Activated CD4-positive, alpha-beta memory T cell treated with anti-CD3 and anti-CD28 coated beads for 36 hours (primary cell): ENCODE measurements around the gene CRB2. TPM values are rescaled to one million over a fixed set of nuclear protein-coding genes. Genes with fewer than 3 reads are reported as not detected.

Experiments used
- CTCF ChIA-PET: fragments of 350-600 bp; sonication (Branson Sonifier 250); formaldehyde crosslinking; loops from one replicate; lab custom pipeline; 2021; ENCODE audit warnings: antibody characterized with exemption, inconsistent platforms; lab: Charles Lee
- POLR2A ChIA-PET: fragments of 350-600 bp; sonication (Branson Sonifier 250); formaldehyde crosslinking; loops from one replicate; lab custom pipeline; 2021; ENCODE audit warnings: antibody characterized with exemption; lab: Charles Lee
- DNase-seq: peaks from one replicate; pipeline ENCODE4 v3.0.0-alpha.2; 2020
- H3K27ac Mint-ChIP-seq: one replicate; pipeline ENCODE4 v1.8.0; 2021; ENCODE audit warnings: mixed read lengths
- H3K27me3 Mint-ChIP-seq: one replicate; pipeline ENCODE4 v1.8.0; 2021; ENCODE audit warnings: mixed read lengths
- H3K36me3 Mint-ChIP-seq: one replicate; pipeline ENCODE4 v1.8.0; 2021; ENCODE audit warnings: mixed read lengths
- H3K4me1 Mint-ChIP-seq: one replicate; pipeline ENCODE4 v1.8.0; 2021; ENCODE audit warnings: low read depth, mixed read lengths
- H3K4me3 Mint-ChIP-seq: one replicate; pipeline ENCODE4 v1.8.0; 2021; ENCODE audit warnings: mild to moderate bottlenecking, mixed read lengths
- H3K9me3 Mint-ChIP-seq: one replicate; pipeline ENCODE4 v1.8.0; 2021; ENCODE audit warnings: mixed read lengths
- intact Hi-C: fragments of 100-400 bp; cut with micrococcal nuclease; formaldehyde crosslinking; loops from one replicate; pipeline ENCODE4 v1.15.1; 2023
- total RNA-seq, 2 experiments: library from RNA; stranded (reverse); gene quantifications; one replicate each; pipeline ENCODE4 v1.2.3, GENCODE V29; 2021

CRB2 gene
- total RNA-seq, 2 experiments from 2014 or later = not detected

DNA sequence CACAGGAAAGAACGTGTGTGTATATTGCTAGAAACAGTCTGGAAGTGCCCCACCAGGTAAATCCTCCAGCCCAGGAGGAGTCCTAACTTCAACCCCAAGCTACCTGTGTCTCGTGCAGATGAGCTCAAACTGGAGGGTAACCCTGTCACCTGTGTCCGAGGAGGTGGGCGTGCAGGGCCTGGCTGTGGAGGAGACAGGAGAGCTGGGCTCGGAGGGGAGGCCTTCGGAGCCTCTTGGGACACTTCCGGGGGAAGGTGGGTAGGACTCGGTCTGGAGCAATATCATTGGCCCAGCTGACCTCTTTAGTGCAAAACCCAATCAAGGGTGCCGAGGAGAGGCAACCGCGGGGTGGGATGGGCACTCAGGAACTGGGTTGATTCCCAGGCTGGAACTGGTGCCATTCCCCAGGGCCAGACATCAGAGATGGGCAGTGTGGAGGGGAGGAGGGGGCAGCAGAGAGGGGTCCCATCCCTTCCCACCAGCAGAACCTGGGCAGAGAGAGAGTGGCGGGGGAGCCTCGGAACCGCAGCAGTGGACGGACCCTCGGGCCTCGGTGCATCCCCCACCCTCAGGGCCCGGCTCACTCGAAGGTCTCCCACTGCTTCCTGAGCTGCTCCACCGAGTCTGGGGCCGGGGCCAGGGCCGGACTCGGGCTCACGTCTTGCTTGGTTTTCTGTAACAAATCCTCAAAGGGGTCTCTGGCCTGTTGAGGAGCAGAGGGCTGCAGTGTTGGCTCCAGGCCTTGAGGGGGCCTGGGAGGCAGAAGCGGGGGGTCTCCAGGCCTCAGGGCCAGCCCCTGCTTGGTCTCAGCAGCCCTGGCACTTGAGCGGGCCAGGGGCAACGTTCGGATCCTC, 25.1 kb downstream of the CRB2 start:
- CTCF ChIA-PET = interaction anchor here (1.2 kb wide), 1 partner anchor 27 kb away, joined by 3 read pairs; no protein-coding TSS in a partner anchor
- POLR2A ChIA-PET = no interaction called here

DNA sequence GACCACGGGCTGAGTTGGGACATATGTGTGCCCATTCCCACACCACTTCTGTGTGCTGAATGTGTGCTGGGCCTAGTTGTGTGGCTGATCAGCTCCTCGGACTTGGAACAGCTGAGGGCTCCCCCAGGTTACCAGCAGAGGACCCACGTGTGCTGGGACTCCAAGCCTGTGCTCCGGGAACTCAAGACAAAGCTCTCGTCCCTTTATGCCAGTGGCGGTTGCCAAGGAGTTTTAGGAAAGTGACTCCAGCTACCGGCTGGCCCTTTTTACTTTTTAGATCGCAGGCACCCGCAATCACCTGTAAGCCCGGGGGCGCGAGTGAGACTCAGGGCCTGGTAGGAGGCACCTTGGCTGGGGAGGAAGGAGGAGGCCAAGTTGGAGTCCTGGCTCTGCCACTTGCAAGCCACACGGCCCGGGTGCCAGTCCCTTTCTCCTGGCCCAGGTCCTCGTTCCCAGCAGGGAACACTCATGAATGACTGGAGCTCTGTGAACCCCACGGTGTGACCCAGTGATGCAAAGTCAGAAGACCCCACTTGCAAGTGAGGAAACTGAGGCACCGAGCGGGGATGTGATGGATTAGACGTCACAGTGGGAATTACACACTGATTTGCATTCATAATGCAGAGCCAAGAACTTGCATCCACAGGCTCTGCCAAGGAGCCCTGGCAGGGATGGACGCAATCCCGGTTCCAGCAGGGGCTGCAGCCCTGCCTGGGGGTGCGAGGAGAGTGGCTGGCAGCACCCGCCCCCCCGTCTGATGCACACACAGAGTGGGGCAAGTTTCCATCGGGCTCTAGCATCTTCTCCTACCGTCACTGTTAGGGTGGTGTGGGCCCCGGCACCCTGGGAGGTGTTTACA, 26.9 kb downstream of the CRB2 start:
- no peak for DNase-seq
- Mint-ChIP-seq H3K27me3 (no peaks in the 10 kb centered on the region), H3K4me3 (no peak overlapping the region), H3K9me3 (no peaks in the 10 kb centered on the region), H3K27ac (no peak overlapping the region), H3K36me3 (no peaks in the 10 kb centered on the region), H3K4me1 (no peaks in the 10 kb centered on the region)
- ChIA-PET POLR2A (no interaction called here), CTCF (interaction anchor here (6.9 kb wide), 1 partner anchor 31 kb away, joined by 93 read pairs; the partner anchor contains the start of gene CRB2)
- intact Hi-C loops = no loop called here

More for the DNA sequence above, 25.1 kb downstream of the CRB2 start:
- no peak overlapping the region for H3K4me3 Mint-ChIP-seq
- H3K27ac Mint-ChIP-seq = no peak overlapping the region
- no peaks in the 10 kb centered on the region for H3K4me1 Mint-ChIP-seq
- no peak for DNase-seq
- H3K9me3 Mint-ChIP-seq = no peaks in the 10 kb centered on the region
- H3K27me3 Mint-ChIP-seq = peaks cover 7% of the 10 kb centered on the region
- intact Hi-C loops = no loop called here
- H3K36me3 Mint-ChIP-seq = no peaks in the 10 kb centered on the region

DNA sequence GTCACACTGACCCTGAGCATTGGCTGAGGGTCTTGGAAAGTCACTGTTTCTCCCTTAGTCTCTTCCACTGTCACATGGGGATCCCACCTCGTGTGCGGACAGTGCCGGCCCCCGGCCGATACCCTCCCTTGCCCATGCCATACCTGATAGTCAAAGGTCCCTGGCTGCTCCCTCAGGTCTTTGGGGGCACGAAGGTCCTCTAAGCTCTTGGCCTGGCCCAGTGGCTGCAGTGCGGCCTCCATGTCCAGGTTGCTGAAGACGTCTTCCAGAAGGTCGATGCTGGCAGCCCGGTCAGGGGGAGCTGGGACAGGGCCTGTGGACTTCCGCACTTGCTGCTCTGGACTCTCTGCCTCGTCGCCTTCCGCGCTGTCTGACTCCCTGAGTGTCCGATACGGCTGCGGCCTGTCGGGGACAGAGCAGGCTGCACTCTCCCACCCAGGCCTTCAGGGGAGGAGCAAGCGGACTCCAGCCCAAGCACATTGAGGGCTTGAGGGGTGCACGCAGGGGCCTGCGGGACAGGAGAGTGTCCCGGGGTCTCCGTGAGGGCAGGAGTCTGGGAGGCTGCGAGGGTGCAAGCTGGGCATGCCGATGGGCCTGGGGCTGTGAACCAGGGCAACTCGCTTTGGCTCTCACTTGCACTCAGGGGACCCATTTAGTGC, 27.6 kb downstream of the CRB2 start:
- POLR2A ChIA-PET = no interaction called here
- CTCF ChIA-PET = interaction anchor here (6.9 kb wide), 1 partner anchor 32 kb away, joined by 93 read pairs; the partner anchor contains the start of gene CRB2
- H3K27ac Mint-ChIP-seq = no peak overlapping the region
- H3K4me1 Mint-ChIP-seq = no peaks in the 10 kb centered on the region
- H3K27me3 Mint-ChIP-seq = no peaks in the 10 kb centered on the region
- intact Hi-C loops = no loop called here
- no peaks in the 10 kb centered on the region for H3K36me3 Mint-ChIP-seq
- no peaks in the 10 kb centered on the region for H3K9me3 Mint-ChIP-seq
- no peak for DNase-seq
- no peak overlapping the region for H3K4me3 Mint-ChIP-seq

DNA sequence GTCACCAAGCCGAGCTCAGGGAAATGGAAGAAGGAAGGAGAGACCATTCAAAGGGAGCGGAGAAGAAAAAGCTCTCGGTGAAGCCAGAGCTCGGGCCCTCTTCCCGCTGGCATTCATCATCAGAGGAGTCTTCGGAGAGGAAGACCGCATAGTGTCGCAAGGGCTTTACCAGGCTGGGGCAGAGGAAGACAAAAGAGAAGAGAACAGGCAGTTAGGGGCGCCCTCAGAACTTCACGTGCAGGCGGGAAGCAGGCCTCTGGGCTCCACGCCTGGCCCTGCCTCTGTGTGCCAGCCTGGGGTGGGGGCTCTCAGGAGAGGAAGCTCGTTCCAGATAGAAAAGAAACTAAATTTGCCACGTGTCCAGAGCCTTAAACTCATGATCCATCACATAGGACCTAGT, 31.7 kb downstream of the CRB2 start:
- intact Hi-C loops = no loop called here
- H3K9me3 Mint-ChIP-seq = no peaks in the 10 kb centered on the region
- H3K27ac Mint-ChIP-seq = no peak overlapping the region
- H3K36me3 Mint-ChIP-seq = no peaks in the 10 kb centered on the region
- H3K27me3 Mint-ChIP-seq = no peaks in the 10 kb centered on the region
- DNase-seq = no peak
- H3K4me3 Mint-ChIP-seq = no peak overlapping the region
- CTCF ChIA-PET = interaction anchor here (6.9 kb wide), 1 partner anchor 36 kb away, joined by 93 read pairs; the partner anchor contains the start of gene CRB2
- no peaks in the 10 kb centered on the region for H3K4me1 Mint-ChIP-seq
- POLR2A ChIA-PET = no interaction called here

DNA sequence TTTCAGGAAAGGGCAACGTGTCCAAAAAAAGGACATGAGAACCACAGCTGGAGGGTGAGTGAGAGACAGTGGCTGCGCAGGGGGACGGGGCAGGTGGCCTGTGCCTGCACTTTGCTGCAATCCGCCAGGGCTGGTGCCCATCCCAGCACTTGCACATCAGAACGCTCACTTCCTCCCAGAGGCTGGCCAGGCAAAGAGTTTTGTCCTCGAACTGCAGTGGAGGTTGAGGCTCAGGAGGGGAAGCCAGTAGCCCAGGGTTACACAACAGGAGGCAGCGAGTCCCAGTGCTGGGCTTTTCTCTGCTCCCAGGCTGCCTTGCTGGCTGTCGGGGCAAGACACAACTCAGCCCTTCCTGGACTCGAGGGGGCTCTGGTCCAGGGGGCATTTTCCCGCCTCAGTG, 33.1 kb downstream of the CRB2 start:
- H3K27ac Mint-ChIP-seq = no peak overlapping the region
- POLR2A ChIA-PET = no interaction called here
- no peaks in the 10 kb centered on the region for H3K27me3 Mint-ChIP-seq
- DNase-seq = no peak
- intact Hi-C loops = no loop called here
- no peak overlapping the region for H3K4me3 Mint-ChIP-seq
- CTCF ChIA-PET = interaction anchor here (6.9 kb wide), 1 partner anchor 37 kb away, joined by 93 read pairs; the partner anchor contains the start of gene CRB2
- peaks cover 2% of the 10 kb centered on the region for H3K9me3 Mint-ChIP-seq
- no peaks in the 10 kb centered on the region for H3K36me3 Mint-ChIP-seq
- no peaks in the 10 kb centered on the region for H3K4me1 Mint-ChIP-seq

DNA sequence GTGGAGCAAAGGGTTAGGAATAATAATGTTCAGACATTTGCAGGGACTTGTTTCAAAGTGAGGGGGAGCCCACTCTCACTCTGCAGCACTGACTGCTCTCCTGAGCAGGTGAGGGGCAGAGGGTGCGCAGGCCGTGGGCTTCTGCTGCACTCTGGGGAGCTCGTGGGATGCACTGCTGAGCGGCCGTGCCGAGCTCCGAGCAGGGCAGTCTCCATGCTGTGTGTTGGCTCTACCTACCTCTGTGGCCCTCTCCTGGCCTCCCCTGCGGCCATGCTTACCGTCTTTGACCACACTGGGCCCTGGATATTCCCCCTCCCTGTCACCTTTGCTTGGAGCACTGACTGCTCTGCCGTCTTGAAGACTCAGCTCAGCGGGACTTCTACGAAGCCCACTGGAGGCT, 33.7 kb downstream of the CRB2 start:
- no peak overlapping the region for H3K27ac Mint-ChIP-seq
- ChIA-PET CTCF (interaction anchor here (0.6 kb wide), 1 partner anchor 399 kb away, joined by 3 read pairs; no protein-coding TSS in a partner anchor), POLR2A (no interaction called here)
- no peaks in the 10 kb centered on the region for H3K27me3 Mint-ChIP-seq
- DNase-seq = no peak
- H3K36me3 Mint-ChIP-seq = no peaks in the 10 kb centered on the region
- H3K4me3 Mint-ChIP-seq = no peak overlapping the region
- no peaks in the 10 kb centered on the region for H3K4me1 Mint-ChIP-seq
- intact Hi-C loops = no loop called here
- peaks cover 2% of the 10 kb centered on the region for H3K9me3 Mint-ChIP-seq

DNA sequence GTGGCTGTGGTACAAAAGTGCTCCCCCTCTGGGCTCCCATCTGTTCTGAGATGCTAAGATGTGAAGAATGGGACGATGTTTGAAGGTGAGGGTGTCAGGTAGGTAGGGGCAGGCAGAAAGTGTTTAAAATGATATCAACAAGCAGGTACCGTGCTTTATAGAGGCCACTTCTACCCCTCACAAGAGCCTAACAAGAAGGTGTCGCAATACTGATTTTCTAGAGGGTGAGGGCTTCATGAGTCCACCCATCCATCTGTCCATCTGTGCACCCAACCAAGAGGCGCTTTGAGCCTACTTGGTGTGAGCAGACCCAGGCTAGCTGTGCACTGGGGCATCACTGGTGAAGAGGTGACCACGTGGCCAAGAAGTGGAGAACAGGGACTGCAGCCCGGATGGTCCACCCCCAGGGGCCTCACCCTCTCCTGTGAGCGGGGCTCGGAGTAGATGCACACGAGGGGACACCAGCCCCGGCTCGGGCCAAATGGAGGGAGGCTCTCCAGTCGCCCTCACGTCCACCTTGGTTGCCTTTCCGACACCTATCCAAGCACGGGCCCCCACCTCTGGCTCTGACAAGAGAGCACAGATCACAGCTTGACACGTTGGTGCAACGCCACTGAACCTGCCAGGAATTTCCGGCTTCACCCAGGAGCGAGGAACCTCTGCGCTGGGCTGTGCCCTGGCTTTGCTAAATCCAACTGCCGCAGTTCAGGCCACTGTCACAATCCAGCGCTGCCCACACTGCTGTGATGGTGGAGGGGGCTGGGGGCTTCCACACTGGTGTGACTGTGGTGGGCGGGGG, 34.5 kb downstream of the CRB2 start:
- no peak overlapping the region for H3K4me3 Mint-ChIP-seq
- DNase-seq = no peak
- H3K27me3 Mint-ChIP-seq = no peaks in the 10 kb centered on the region
- ChIA-PET POLR2A (no interaction called here), CTCF (no interaction called here)
- H3K27ac Mint-ChIP-seq = no peak overlapping the region
- peaks cover 2% of the 10 kb centered on the region for H3K9me3 Mint-ChIP-seq
- no peaks in the 10 kb centered on the region for H3K36me3 Mint-ChIP-seq
- intact Hi-C loops = no loop called here
- H3K4me1 Mint-ChIP-seq = no peaks in the 10 kb centered on the region

DNA sequence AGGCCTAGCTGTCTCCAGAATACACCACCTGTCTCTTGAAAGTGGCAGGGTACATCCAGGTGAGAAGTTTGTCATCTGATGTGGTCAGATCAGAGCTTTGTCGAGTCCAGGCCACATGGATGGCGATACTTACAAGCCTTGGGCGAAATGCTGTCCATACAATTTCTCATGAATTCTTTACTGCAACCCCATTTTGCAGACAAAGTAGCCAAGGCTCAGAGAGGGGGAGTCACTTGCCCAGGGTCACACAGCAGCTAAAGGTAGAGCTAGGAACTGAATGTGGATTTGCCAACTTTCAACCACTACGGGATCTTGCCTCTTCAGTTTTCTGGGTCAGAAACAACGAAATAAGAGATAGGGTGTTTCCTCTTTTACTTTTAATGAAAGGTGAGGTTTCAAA, 35.2 kb downstream of the CRB2 start:
- no peaks in the 10 kb centered on the region for H3K27me3 Mint-ChIP-seq
- intact Hi-C loops = no loop called here
- DNase-seq = no peak
- POLR2A ChIA-PET = no interaction called here
- no peak overlapping the region for H3K4me3 Mint-ChIP-seq
- no peaks in the 10 kb centered on the region for H3K4me1 Mint-ChIP-seq
- H3K27ac Mint-ChIP-seq = no peak overlapping the region
- CTCF ChIA-PET = no interaction called here
- peaks cover 2% of the 10 kb centered on the region for H3K9me3 Mint-ChIP-seq
- no peaks in the 10 kb centered on the region for H3K36me3 Mint-ChIP-seq

DNA sequence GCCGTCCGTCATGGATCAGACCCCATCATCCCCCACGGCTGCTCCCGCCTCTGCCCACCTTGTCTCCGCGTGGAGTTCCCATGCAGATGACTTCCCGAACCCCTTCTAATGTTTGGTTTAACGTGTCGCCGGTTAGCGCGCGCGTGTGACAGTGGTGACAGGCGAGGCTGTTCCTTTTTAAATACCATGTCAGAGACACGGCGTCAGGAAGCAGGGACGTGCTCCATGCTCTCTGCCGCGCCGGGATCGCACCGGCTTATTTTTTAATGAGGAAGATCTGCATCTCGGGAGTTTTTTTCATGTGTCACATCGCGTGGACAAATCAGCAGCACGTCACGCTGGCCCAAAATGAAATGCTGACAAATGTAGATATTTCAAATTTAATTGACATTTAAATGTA, 35.9 kb downstream of the CRB2 start:
- ChIA-PET POLR2A (no interaction called here), CTCF (no interaction called here)
- Mint-ChIP-seq H3K4me3 (no peak overlapping the region), H3K27ac (no peak overlapping the region), H3K9me3 (peaks cover 2% of the 10 kb centered on the region), H3K4me1 (no peaks in the 10 kb centered on the region), H3K36me3 (no peaks in the 10 kb centered on the region), H3K27me3 (no peaks in the 10 kb centered on the region)
- intact Hi-C loops = no loop called here
- no peak for DNase-seq

DNA sequence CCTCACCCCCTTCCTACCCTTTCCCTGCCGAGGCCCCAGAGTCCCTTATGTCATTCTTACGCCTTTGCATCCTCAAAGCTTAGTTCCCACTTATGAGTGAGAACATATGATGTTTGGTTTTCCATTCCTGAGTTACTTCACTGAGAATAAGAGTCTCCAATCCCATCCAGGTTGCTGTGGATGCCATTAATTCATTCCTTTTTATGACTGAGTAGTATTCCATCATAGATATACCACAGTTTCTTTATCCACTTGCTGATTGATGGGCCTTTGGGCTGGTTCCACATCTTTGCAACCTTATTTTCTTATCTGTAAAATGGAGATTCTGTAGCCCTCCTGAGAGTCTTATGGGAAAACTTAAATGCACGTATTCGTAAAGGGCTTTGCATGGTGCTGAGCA, 36.8 kb downstream of the CRB2 start:
- peaks cover 2% of the 10 kb centered on the region for H3K9me3 Mint-ChIP-seq
- ChIA-PET POLR2A (no interaction called here), CTCF (interaction anchor here (0.6 kb wide), 1 partner anchor 322 kb away, joined by 3 read pairs; no protein-coding TSS in a partner anchor)
- H3K27ac Mint-ChIP-seq = no peak overlapping the region
- H3K4me1 Mint-ChIP-seq = no peaks in the 10 kb centered on the region
- intact Hi-C loops = no loop called here
- DNase-seq = no peak
- no peaks in the 10 kb centered on the region for H3K27me3 Mint-ChIP-seq
- H3K36me3 Mint-ChIP-seq = no peaks in the 10 kb centered on the region
- no peak overlapping the region for H3K4me3 Mint-ChIP-seq
